Astrocyte of the spinal cord (primary cell): Measurements from ENCODE around the gene KCNQ1OT1.

Source experiments
- DNase-seq: peaks from one replicate; pipeline ENCODE4 v3.0.0; 2011; ENCODE audit warnings: low read depth, low spot score
- H3K4me3 ChIP-seq: 2 replicates; pipeline ENCODE4 v1.5.1; 2011; ENCODE audit warnings: low read depth, mild to moderate bottlenecking, low read length, moderate library complexity
- CTCF ChIP-seq: IDR thresholded peaks from 2 replicates; pipeline ENCODE4 v1.5.1; 2012; ENCODE audit warnings: low read depth, mild to moderate bottlenecking, low read length, inconsistent platforms
- in situ Hi-C: cut with HindIII; loops from 2 replicates; pipeline ENCODE4 v1.10.0; 2017; ENCODE audit warnings: low sequenced_read_pairs

The KCNQ1OT1 gene

DNA sequence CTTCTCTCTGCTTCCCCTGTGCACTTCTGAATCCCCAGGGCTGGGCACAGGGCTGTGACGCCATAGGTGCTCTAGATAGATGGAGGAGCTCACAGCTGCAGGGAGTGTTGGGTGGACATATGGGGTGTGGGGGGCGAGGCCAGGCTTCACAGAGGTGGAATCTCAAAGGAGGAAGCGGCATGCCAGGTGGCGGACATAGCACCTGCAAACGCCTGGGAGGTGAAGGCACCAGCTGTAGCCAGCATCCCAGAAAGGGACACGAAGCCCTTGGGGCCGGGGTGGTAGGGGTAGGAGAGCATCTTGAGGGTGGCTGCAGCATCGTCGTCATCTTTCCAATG is 14.6 kb upstream of the KCNQ1OT1 start:
- in situ Hi-C loops: no loop called here
- H3K4me3 ChIP-seq: no peak overlapping the region
- TF ChIP-seq CTCF: no peak
- DNase-seq: no peak

DNA sequence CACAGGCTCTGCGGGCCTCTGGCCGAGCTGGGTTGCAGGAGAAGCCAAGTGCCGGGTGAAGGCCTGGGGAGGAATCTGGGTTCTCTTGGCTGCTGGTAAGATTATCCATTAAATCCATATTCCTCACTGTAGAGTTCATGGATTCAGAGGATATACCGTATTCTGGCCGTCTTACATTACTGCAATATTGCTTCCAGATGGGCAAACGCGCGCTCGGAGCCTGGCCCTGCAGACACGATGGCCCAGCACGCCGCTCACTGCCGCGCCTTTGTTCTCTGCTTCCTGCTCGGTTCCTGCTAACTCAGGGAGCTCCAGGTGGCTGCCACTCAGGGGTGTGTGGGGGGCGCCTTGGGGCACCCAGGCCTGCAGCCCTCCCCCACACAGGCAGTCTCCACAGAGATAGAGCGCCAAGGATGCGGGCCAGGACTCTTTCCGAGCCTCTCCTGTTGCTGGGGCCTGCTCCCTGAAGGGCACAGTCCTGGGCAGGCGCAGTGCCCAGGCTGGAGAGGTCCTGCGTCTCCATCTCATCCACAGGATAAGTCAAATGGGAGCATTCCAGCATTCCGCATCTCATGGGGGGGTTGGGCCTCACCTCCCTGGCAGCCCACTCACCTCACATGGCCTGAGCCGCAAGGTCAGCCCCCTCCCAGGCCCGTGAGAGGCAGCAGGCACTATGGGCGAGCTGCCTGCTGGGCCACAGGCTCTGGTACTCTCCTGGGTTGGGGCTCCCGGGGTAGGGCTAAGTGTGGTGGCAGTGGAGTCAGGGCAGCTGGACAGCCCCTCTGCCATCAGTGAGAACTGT is 14.1 kb upstream of the KCNQ1OT1 start:
- no peak overlapping the region for H3K4me3 ChIP-seq
- in situ Hi-C loops: no loop called here
- DNase-seq: no peak
- TF ChIP-seq CTCF: no peak

- TF ChIP-seq CTCF: no peak
- no peak for DNase-seq
- in situ Hi-C loops: no loop called here
- H3K4me3 ChIP-seq: no peak overlapping the region
Measured at GRCh38 chr11:2713094-2713493, 13.3 kb upstream of the KCNQ1OT1 start.

DNA sequence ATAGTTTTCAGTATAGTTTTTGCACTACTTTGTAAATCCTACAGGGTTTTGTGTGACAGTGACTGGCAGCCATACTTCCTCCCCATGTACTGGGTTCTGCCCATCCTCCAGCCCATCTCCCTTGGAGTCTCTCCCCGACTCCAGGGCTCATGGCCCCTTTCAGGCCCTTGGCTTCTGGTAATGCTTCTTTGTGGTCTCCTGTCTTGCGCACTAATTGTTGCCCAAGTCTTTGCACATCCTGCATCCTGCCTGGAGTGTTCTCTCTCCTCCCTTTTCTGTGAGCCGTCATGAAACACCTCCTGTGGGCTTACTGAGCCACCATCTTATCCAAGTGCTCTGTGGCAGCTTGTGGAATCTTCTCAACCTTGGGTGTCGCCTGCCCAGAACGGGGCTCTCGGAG is 11.4 kb upstream of the KCNQ1OT1 start:
- TF ChIP-seq CTCF: no peak
- no peak for DNase-seq
- in situ Hi-C loops: no loop called here
- H3K4me3 ChIP-seq: no peak overlapping the region

- DNase-seq: no peak
- H3K4me3 ChIP-seq: no peak overlapping the region
- no peak for TF ChIP-seq CTCF
- in situ Hi-C loops: no loop called here
Measured at GRCh38 chr11:2709429-2709828, 9.6 kb upstream of the KCNQ1OT1 start.

DNA sequence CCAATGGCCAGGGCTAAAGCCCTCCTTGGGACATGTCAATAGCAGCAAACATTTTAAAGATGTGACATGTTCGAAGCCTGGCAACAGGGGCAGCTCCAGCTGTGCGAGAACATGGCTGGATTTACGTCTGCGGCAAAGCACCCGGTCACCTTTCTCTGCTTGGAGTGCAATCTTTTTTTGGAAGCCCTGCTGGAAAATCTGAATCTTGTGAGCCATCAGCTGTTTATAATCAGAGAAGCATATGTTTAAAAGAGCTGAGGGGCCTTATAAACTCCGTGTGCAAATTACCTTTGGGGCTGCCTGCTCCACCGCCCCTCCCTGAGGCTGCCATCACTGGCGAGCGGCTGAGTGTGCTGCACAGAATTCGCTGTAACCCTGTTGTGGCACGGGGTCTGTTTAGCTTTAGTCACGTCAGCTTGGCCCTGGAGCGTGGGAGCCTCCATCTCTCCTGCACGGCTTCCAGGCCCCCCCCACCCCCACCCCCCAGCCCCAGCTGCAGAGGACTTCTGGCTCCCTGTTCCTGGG is 9.0 kb upstream of the KCNQ1OT1 start:
- no peak for DNase-seq
- no peak for TF ChIP-seq CTCF
- in situ Hi-C loops: no loop called here
- no peak overlapping the region for H3K4me3 ChIP-seq

DNA sequence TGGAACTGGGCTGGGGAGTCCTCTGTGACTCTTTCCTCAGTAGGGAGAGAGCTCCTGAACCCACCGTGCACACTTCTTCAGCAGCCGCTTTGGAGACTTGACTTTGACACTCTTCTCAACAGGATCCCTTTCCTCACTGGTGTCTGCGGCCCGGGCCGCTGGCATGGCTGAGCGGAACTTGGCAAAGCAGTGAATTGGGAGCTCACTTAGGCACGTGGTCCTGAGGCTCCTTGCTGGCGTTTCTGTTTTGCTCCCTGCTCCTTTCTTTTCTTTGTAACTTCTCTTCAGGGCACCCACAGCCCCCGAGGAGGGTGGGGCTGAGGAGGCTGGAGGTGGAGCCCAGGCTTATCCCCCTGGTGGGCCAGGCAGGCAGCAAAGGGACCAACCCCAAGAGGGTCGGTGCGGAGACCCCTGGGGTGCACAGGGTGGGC is 8.4 kb upstream of the KCNQ1OT1 start:
- in situ Hi-C loops: no loop called here
- no peak for DNase-seq

More for the DNA sequence above, 8.4 kb upstream of the KCNQ1OT1 start:
- TF ChIP-seq CTCF: no peak
- no peak overlapping the region for H3K4me3 ChIP-seq
